GM18951 (cell line): Measurements from ENCODE around the gene MYMK.

ENCODE experiments used
- POLR2A ChIP-seq: IDR thresholded peaks from 4 replicates; pipeline ENCODE4 v1.6.1; 2011; ENCODE audit warnings: mild to moderate bottlenecking; ENCODE audit not compliant: insufficient read length, insufficient read depth; ENCODE audit errors: extremely low read depth
- in situ Hi-C: fragments of 300-500 bp; cut with MboI; formaldehyde crosslinking; loops from one replicate; pipeline ENCODE4 v1.12.0; 2022; ENCODE audit warnings: low sequenced_read_pairs, mixed read lengths, inconsistent platforms; ENCODE audit not compliant: unreplicated experiment

MYMK gene

GRCh38 chr9:133523106-133523505 is 1.7 kb downstream of the MYMK start:
- TF ChIP-seq POLR2A = no peak

GRCh38 chr9:133522073-133522910 is 2.5 kb downstream of the MYMK start:
- no peak for TF ChIP-seq POLR2A
- in situ Hi-C loops = no loop called here

More at GRCh38 chr9:133523106-133523505, 1.7 kb downstream of the MYMK start:
- in situ Hi-C loops = no loop called here

GRCh38 chr9:133521122-133522072 is 3.4 kb downstream of the MYMK start:
- TF ChIP-seq POLR2A = no peak
- in situ Hi-C loops = no loop called here

- no peak for TF ChIP-seq POLR2A
- in situ Hi-C loops = no loop called here
These were observed 4.5 kb downstream of the MYMK start for GRCh38 chr9:133520121-133520835.

- no peak for TF ChIP-seq POLR2A
- in situ Hi-C loops = no loop called here
These were observed 5.1 kb downstream of the MYMK start for GRCh38 chr9:133519693-133520092.

GRCh38 chr9:133518706-133519449 is 5.9 kb downstream of the MYMK start:
- in situ Hi-C loops = no loop called here
- TF ChIP-seq POLR2A = no peak

GRCh38 chr9:133518200-133518599 is 6.6 kb downstream of the MYMK start:
- no peak for TF ChIP-seq POLR2A
- in situ Hi-C loops = no loop called here

- no peak for TF ChIP-seq POLR2A
- in situ Hi-C loops = no loop called here
These were observed 7.0 kb downstream of the MYMK start for GRCh38 chr9:133517711-133518110.

GRCh38 chr9:133516961-133517350 is 7.8 kb downstream of the MYMK start:
- TF ChIP-seq POLR2A = no peak
- in situ Hi-C loops = no loop called here

GRCh38 chr9:133516256-133516960 is 8.4 kb downstream of the MYMK start:
- in situ Hi-C loops = no loop called here
- no peak for TF ChIP-seq POLR2A

- no peak for TF ChIP-seq POLR2A
- in situ Hi-C loops = no loop called here
These were observed 9.0 kb downstream of the MYMK start for GRCh38 chr9:133515615-133516255.
